Urinary bladder (tissue), 4 donors: ENCODE data around the gene IFT81. TPM values are rescaled to one million over a fixed set of nuclear protein-coding genes. Genes with fewer than 3 reads are reported as not detected.
"Not testable (repeated sequence)": the region's sequence is repeated elsewhere in the genome, so short reads cannot be mapped to it uniquely, and the experiment has no call there.

Source experiments
- DNase-seq: peaks from one replicate; pipeline ENCODE4 v3.0.0-alpha.2; 2015; ENCODE audit errors: extremely low spot score
- H3K27ac ChIP-seq: one replicate; pipeline ENCODE4 v1.5.1; 2013; ENCODE audit warnings: low read depth, mild to moderate bottlenecking, moderate library complexity
- H3K36me3 ChIP-seq: one replicate; pipeline ENCODE4 v1.6.1; 2013; ENCODE audit warnings: mild to moderate bottlenecking, moderate library complexity; ENCODE audit not compliant: insufficient read depth
- H3K4me1 ChIP-seq: one replicate; pipeline ENCODE4 v1.6.1; 2013; ENCODE audit warnings: mild to moderate bottlenecking, moderate library complexity; ENCODE audit not compliant: insufficient read depth
- H3K4me3 ChIP-seq: one replicate; pipeline ENCODE4 v1.5.1; 2013; ENCODE audit warnings: low read depth, low read length
- WGBS: extraction: QIAGEN DNeasy Blood & Tissue Kit; methylation state at CpG from one replicate; pipeline ENCODE4 v1.1.7; 2013; 5-methylcytosine and 5-hydroxymethylcytosine counted together
- polyA plus RNA-seq: library from polyadenylated mRNA; stranded (reverse); fragments of 200-250 nt; gene quantifications from one replicate; pipeline ENCODE4 v1.2.3, GENCODE V29; 2013
- total RNA-seq: library from RNA; depleted of rRNA; stranded (reverse); fragments of >200 nt; gene quantifications from one replicate; pipeline ENCODE4 v1.2.3, GENCODE V29; 2014
- donor health status: healthy with polysubstance abuse.
- donor health status: healthy.

The IFT81 gene
- total and polyA plus RNA-seq, 2 donors = 13.2 to 54.0 TPM

DNA sequence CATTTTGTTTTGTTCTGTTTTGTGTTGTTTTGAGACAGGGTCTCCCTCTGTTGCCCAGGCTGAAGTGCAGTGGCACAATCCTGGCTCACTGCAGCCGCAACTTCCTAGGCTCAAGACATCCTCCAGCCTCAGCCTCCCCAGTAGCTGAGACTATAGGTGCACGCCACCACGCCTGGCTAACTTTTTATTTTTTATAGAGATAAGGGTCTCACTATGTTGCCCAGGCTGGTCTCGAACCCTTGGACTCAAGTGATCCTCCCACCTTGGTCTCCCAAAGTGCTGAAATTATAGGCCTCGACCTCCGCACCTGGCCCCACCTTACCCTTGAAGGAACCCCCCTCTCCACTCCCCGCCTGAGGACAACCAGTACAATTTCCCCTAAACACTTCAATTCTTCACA lies 7.5 kb upstream of the IFT81 start:
- WGBS = 96% methylated on average over 7 of the region's 7 CpGs
- H3K36me3 ChIP-seq = no peaks in the 10 kb centered on the region
- DNase-seq = no peak
- H3K27ac ChIP-seq = no peak overlapping the region
- H3K4me3 ChIP-seq = no peak overlapping the region
- no peaks in the 10 kb centered on the region for H3K4me1 ChIP-seq

DNA sequence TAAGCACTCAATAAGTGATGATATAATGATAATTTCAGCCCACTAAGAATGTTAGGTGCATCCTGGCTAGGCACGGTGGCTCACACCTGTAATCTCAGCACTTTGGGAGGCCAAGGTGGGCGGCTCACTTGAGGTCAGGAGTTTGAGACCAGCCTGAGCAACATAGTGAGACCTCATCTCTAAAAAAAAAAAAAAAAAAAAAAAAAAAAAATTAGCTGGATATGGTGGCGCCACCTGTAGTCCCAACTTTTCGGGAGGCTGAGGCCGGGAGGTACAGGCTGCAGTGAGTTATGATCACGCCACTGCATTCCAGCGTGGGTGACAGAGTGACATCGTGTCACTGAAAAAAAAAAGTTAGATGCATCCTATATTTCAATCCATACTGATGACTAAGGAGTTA lies 6.9 kb upstream of the IFT81 start:
- not testable (repeated sequence) for H3K4me1 ChIP-seq, H3K36me3 ChIP-seq, H3K27ac ChIP-seq, DNase-seq, H3K4me3 ChIP-seq
- 83% methylated on average over 8 of the region's 8 CpGs for WGBS

DNA sequence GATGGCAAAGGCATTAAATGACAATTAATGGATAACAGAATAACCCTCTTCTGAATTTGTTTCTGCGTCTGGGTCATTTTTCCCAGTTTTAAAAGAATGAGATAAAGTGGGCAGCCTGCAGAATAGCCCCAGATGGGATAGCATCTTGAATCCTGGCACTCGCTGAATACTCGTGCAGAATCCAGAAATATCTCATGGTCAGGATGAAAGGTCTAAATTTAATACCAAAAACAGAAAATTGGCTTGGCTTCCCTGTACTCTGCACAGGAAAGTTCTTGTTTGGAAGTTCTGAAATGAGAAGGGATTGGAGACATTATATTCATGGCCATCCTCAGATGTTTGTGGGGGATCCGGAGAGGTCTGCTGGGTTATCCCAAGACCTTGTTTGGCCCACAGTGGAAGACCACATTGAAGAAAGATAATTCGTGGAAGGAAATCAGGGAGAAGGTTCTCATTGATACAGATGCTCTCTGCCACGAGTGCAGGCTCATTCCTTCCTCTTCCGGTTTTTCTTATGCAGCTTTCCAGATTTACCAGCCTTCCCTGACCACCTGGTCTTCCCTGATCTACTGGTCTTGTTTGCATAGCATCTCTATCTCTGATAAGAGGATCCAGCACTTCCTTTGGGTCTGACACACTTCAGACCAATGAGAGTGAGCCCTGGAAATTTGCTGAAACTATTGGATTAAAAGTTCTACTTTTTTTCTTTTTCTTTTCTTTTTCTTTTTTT lies 6.0 kb upstream of the IFT81 start:
- Histone ChIP-seq H3K27ac (no peak overlapping the region), H3K36me3 (no peaks in the 10 kb centered on the region), H3K4me1 (no peaks in the 10 kb centered on the region), H3K4me3 (no peak overlapping the region)
- 16% methylated on average over 7 of the region's 7 CpGs for WGBS
- no peak for DNase-seq

DNA sequence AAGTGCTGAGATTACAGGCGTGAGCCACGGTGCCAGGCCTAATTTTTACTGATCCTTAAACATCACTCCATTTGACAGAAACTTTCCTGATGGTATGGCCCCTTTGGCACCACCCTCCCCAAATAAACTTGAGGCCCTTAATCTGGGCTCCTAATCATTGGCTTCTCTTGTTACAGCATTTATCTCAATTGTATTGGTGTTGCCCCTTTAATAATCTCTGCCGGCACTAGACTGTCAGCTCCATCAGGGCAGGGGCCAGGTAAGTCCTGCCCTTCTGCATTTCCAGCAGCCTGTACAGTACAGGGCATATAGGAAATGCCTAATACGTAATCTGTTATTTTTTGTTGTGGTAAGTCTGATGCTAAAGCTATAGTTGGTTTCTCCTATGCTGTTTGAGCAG lies 1.2 kb upstream of the IFT81 start:
- DNase-seq = no peak
- Histone ChIP-seq H3K4me3 (no peak overlapping the region), H3K4me1 (no peaks in the 10 kb centered on the region), H3K27ac (no peak overlapping the region), H3K36me3 (no peaks in the 10 kb centered on the region)
- 93% methylated on average over 4 of the region's 4 CpGs for WGBS

GRCh38 chr12:110123919-110124268 lies 263 bp upstream of the IFT81 start:
- DNase-seq = no peak
- 4% methylated on average over 32 of the region's 32 CpGs for WGBS
- no peaks in the 10 kb centered on the region for H3K36me3 ChIP-seq
- H3K27ac ChIP-seq = no peak overlapping the region
- peak overlapping the region; percentile 71 for H3K4me3 ChIP-seq
- H3K4me1 ChIP-seq = no peaks in the 10 kb centered on the region

GRCh38 chr12:110126557-110126956 lies 2.4 kb downstream of the IFT81 start:
- WGBS = 82% methylated on average over 3 of the region's 3 CpGs
- no peak overlapping the region for H3K27ac ChIP-seq
- DNase-seq = no peak
- no peaks in the 10 kb centered on the region for H3K4me1 ChIP-seq
- H3K36me3 ChIP-seq = no peaks in the 10 kb centered on the region
- H3K4me3 ChIP-seq = no peak overlapping the region

DNA sequence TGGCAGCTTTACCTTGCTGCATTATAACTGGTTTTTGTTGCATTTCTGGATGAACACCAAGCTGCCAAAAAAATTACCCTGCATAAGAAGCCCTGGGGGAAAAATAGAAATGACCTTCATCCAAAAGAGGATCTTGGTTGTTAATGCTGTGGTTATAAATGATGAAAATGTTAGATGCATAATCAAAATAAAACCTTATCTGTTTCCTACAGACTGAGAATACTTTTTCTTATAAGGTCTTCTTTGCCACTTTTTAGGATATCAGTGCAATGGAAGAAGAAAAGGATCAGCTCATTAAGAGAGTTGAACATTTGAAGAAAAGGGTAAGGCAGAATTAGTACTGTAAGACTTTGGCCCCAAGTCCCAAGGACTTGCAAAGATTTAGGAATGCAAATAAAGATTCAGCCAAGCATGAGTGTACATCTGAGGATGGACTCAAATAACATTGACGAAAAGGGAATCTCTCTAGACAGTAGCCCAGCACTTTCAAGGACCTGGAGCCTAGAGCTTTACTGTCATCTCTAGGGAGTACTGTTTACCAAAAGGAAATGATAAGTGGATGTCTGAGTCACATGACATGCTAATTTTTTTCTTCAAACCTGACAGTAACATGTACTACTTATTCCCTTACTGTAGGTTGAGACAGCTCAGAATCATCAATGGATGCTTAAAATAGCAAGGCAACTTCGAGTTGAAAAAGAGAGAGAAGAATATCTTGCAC lies 10.7 kb downstream of the IFT81 start:
- Histone ChIP-seq H3K4me1 (no peaks in the 10 kb centered on the region), H3K36me3 (peaks cover 2% of the 10 kb centered on the region), H3K4me3 (no peak overlapping the region), H3K27ac (no peak overlapping the region)
- 21% methylated on average over 2 of the region's 2 CpGs for WGBS
- no peak for DNase-seq

DNA sequence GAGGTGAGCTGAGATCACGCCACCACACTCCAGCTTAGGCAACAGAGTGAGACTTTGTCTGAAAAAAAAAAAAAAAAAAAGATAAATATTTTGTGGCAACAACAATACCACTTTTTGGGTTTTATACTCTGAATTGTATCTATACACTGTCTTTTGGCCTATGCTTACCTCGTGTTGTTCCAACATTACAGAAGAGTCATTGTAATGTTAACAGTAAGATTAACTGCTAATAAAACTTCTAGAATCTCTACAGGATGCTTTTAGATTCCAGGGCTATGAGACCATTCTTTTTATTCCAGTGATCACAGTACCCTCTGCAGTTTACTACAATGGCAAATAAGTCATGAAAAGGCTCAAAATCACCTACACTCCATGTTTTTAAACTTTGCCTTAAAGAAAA lies 11.6 kb downstream of the IFT81 start:
- DNase-seq = no peak
- WGBS = 57% methylated on average over 2 of the region's 2 CpGs
- H3K4me3 ChIP-seq = no peak overlapping the region
- H3K4me1 ChIP-seq = no peaks in the 10 kb centered on the region
- H3K27ac ChIP-seq = no peak overlapping the region
- H3K36me3 ChIP-seq = peaks cover 2% of the 10 kb centered on the region

- H3K27ac ChIP-seq = no peak overlapping the region
- 74% methylated on average over 3 of the region's 3 CpGs for whole genome bisulfite sequencing
- no peak for DNase-seq
- H3K36me3 ChIP-seq = peaks cover 2% of the 10 kb centered on the region
- H3K4me1 ChIP-seq = no peaks in the 10 kb centered on the region
- no peak overlapping the region for H3K4me3 ChIP-seq
Observed at GRCh38 chr12:110137786-110138185, 13.6 kb downstream of the IFT81 start.

DNA sequence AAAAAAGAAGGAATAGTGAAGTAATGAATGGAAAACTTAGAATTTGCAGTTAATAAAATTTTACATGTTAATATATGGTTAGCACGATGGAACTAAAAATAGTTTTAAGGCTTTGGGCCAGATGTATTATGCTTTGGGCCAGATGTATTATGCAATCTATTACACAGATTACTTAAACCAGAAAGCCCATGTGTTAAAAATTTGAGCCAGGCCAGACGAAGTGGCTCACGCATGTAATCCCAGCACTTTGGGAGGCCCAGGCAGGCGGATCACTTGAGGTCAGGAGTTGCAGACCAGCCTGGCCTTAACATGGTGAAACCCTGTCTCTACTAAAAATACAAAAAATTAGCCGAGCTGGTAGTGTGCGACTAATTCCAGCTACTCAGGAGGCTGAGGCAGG lies 17.2 kb downstream of the IFT81 start:
- no peak for DNase-seq
- no peaks in the 10 kb centered on the region for H3K4me1 ChIP-seq
- WGBS = 28% methylated on average over 6 of the region's 6 CpGs
- no peak overlapping the region for H3K4me3 ChIP-seq
- H3K36me3 ChIP-seq = peaks cover 2% of the 10 kb centered on the region
- no peak overlapping the region for H3K27ac ChIP-seq

GRCh38 chr12:110146986-110147385 lies 22.8 kb downstream of the IFT81 start:
- no peaks in the 10 kb centered on the region for H3K4me1 ChIP-seq
- no peak overlapping the region for H3K4me3 ChIP-seq
- WGBS = 91% methylated on average over 2 of the region's 2 CpGs
- DNase-seq = no peak
- H3K36me3 ChIP-seq = peaks cover 1% of the 10 kb centered on the region
- H3K27ac ChIP-seq = no peak overlapping the region

GRCh38 chr12:110149086-110149660 lies 25.0 kb downstream of the IFT81 start:
- WGBS = 95% methylated on average over 10 of the region's 10 CpGs
- H3K36me3 ChIP-seq = peaks cover 1% of the 10 kb centered on the region
- H3K27ac ChIP-seq = no peak overlapping the region
- no peak overlapping the region for H3K4me3 ChIP-seq
- no peak for DNase-seq
- no peaks in the 10 kb centered on the region for H3K4me1 ChIP-seq

DNA sequence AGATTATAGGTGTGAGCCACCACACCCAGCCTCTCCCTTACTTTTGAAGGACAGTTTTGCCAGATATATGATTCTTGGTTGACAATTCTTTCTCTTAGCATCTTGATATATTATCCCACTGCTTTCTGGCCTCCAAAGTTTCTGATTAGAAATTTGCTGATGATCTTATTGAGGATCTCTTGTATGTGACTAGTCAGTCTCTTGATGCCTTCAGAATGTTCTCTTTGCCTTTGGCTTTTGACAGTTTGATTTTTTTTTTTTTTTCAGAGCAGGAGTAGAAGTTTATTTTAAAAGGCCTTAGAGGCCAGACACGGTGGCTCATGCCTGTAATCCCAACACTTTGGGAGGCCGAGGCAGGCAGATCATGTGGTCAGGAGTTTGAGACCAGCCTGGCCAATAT lies 32.6 kb downstream of the IFT81 start:
- no peak for DNase-seq
- WGBS = 98% methylated on average over 2 of the region's 2 CpGs
- no peak overlapping the region for H3K27ac ChIP-seq
- no peaks in the 10 kb centered on the region for H3K4me1 ChIP-seq
- no peak overlapping the region for H3K4me3 ChIP-seq
- no peaks in the 10 kb centered on the region for H3K36me3 ChIP-seq

DNA sequence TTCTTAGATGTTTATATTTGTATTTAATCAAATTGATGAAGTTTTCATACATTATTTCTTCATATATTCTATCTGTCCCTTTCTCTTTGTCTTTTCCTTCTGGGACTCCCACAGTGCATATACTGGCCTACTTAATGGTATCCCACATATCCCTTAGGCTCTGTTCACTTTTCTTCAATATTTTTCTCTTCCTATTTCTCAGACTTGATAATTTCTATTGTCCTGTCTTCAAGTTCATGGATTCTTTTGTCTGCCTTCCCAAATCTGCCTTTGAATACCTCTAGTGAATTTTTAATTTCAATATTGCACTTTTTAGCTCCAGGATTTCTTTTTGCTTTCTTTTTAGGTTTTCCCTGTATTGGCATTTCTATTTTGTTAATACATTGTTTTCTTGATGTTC lies 33.4 kb downstream of the IFT81 start:
- H3K4me1 ChIP-seq = no peaks in the 10 kb centered on the region
- no peak overlapping the region for H3K4me3 ChIP-seq
- H3K36me3 ChIP-seq = no peaks in the 10 kb centered on the region
- H3K27ac ChIP-seq = no peak overlapping the region
- no peak for DNase-seq
